GM19468 (cell line): ENCODE data around the gene RAD51B.

Source experiments
- ATAC-seq: cut with Tn5 transposase; IDR thresholded peaks from one replicate; pipeline ENCODE4 v1.9.1; 2021; ENCODE audit warnings: mild to moderate bottlenecking, moderate library complexity, moderate number of reproducible peaks; ENCODE audit not compliant: unreplicated experiment; ENCODE audit errors: extremely low read depth

The RAD51B gene

GRCh38 chr14:68238976-68239375 is 419.4 kb downstream of the RAD51B start:
- ATAC-seq, result no peak

DNA sequence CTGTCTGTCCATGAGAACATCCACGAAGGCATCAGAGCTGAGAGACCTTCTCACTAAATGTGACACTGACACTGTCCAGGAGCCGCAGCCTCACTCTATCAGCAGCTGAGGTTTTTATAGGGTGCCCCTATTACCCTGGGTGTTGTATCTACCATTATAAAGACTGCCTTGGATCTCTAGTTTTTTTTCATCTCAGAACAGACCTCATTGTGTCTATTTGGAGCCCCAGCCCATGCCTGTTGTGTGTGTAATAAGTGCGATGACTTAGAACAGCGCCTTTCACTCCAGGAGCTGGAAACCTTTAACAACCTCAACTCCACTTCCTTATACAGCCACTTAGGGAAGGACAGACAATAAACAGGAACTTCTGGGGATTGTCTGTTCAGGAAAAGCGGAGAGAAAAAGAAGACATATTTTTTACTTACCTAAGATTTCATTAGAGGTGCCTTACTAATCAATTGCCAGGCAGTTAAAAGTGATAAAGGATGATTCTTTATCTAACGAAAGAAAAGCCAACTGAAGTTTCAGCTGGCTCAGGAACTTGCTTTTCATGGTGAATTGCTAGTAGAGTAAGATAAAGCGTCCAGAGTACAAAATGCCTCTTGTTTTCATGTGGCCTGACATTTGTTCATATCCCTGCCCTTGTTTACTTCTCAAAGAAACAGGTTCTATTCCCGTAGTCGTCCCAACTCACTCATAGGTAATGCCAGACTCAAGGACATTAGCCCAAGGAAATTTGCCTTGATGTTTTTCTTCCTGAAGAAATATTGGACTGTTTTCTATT is 420.6 kb downstream of the RAD51B start:
- ATAC-seq, result no peak

GRCh38 chr14:68241862-68242487 is 422.4 kb downstream of the RAD51B start:
- ATAC-seq, result no peak

DNA sequence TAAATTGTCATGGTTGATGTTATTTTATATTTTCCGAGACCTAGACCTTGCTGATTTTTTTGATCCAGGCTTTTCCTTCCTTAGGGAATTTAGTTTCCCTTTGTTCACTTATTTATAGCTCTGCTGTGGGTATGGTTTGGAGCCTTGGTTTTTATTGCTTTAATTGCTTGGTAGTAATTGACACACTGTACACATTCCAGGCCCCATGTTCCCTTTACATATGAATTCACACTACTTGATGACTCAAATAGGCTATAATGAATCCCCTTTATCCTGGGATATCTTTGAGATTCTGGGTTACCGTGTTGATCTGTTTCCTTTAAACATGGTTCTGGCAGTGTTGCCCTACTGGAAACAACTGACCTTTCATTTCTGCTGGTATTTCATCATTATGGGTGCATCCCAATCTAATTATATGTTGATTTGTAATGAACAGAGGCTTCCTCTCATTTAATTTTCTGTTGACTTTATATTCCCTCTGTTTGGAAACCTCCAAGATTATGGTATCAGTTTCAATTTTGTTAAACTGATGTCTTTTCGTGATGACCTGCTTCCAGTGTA is 424.0 kb downstream of the RAD51B start:
- ATAC-seq, result no peak

- ATAC-seq, result no peak
Measured at GRCh38 chr14:68244262-68244980, 424.8 kb downstream of the RAD51B start.

GRCh38 chr14:68245146-68246073 is 425.8 kb downstream of the RAD51B start:
- ATAC-seq, result no peak

GRCh38 chr14:68246074-68246785 is 426.7 kb downstream of the RAD51B start:
- no peak for ATAC-seq

DNA sequence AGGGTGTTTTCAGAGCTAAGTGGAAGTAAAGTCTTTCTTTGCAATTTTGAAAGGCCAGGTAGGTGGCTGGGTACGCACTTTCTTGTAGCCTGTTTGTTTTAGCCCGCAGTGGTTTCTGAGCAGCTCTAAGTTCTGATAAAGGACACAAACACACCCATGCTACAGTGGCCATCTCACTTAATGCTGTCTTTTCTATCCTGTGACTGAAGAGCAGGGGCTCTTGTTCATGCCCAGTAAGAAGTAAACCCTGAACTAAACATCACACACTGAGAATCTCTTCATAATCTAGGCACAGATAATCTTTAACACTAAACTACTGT is 427.2 kb downstream of the RAD51B start:
- ATAC-seq, result no peak

GRCh38 chr14:68247274-68247673 is 427.7 kb downstream of the RAD51B start:
- no peak for ATAC-seq

DNA sequence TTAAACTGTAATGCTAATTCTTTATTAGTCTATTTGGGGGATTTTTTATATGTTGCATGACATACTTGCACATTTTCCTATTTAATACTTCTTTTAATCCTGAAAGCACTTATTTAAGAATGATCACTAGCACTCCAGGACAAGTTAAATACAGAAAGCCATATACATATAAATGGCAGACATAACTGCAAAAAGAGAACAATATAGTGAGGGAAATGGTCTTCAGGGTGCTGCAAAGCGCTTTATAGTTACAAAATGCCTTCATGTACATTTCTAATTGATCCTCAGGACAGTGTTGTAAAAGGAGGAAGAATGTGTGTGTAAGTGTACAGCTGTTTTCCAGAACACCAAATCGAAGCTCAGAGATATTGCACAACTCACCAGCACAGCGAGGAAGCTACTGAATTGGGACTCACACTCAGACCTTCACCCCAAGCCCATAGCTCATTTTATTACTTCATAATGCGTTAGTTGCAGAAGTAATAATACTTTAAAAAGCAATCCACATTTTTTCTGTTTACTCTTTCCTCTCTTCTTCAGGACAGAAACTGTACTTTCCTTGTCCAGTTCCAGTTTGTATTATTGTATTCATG is 428.2 kb downstream of the RAD51B start:
- no peak for ATAC-seq

- no peak for ATAC-seq
Measured at GRCh38 chr14:68248481-68249255, 429.1 kb downstream of the RAD51B start.

GRCh38 chr14:68249661-68250451 is 430.3 kb downstream of the RAD51B start:
- ATAC-seq, result no peak

- ATAC-seq, result no peak
Measured at GRCh38 chr14:68250927-68251768, 431.6 kb downstream of the RAD51B start.

DNA sequence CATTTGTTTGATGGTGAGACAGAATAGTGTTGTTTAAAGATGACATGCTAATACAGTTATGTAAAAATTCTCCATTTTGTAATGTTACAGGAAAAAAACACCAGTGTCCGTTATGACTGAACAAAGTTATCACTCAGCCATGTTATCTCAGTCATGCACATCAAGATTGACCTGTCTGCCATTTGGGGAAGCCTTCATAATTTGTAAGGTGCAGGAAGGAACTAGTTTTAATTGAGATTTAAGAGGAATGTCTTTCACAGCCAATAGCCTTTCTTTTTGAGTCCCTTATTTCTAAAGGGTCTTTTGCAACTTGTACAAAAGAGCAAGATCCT is 432.2 kb downstream of the RAD51B start:
- no peak for ATAC-seq

DNA sequence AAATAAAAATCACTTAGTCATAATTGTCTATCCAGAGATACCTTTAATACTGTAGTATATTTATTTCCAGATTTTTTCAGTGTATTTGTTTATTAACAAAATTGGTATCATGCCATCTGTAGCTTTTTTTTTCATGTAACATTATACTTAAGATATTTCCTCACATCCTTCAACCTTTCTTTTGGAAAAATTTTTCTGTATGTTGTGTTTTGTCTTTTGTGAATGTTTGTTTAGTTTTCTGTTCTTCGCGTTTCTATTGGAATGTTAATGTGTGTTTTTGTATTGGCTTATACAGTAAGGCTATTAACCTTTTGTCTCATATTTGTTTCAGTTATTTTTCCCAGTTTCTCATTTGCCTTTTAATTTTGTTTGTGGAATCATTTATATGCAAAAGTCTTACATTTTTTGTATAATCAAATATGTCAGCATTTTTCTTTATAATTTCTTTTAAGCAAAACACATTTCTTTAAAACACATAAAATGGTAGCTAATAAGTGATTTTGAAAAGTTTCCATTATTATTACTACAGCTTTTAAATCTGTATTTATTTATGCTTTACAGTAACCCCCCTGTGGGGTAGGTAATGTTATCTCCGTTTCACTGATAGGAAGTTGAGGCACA is 433.7 kb downstream of the RAD51B start:
- ATAC-seq, result no peak

GRCh38 chr14:68253878-68254528 is 434.4 kb downstream of the RAD51B start:
- no peak for ATAC-seq
